Activated gamma-delta T cell treated with Interleukin-2 at 50 U/mL for 16 hours (primary cell): ENCODE measurements around the gene KCNK3.

ENCODE experiments used
- DNase-seq: peaks from one replicate; pipeline ENCODE4 v3.0.0-alpha.2; 2020

Gene KCNK3

GRCh38 chr2:26666671-26667070 lies 25.9 kb upstream of the KCNK3 start:
- no peak for DNase-seq

- DNase-seq: no peak
These were observed 24.5 kb upstream of the KCNK3 start for GRCh38 chr2:26668041-26668440.

GRCh38 chr2:26668856-26669750 lies 23.4 kb upstream of the KCNK3 start:
- no peak for DNase-seq

GRCh38 chr2:26670171-26670570 lies 22.4 kb upstream of the KCNK3 start:
- no peak for DNase-seq

- DNase-seq: no peak
These were observed 21.5 kb upstream of the KCNK3 start for GRCh38 chr2:26670931-26671460.

GRCh38 chr2:26671691-26672090 lies 20.8 kb upstream of the KCNK3 start:
- DNase-seq: no peak

- no peak for DNase-seq
These were observed 20.3 kb upstream of the KCNK3 start for GRCh38 chr2:26672112-26672817.

- DNase-seq: no peak
These were observed 19.6 kb upstream of the KCNK3 start for GRCh38 chr2:26672818-26673393.

GRCh38 chr2:26674002-26674751 lies 18.3 kb upstream of the KCNK3 start:
- DNase-seq: no peak

GRCh38 chr2:26674771-26675170 lies 17.8 kb upstream of the KCNK3 start:
- DNase-seq: no peak

- DNase-seq: no peak
These were observed 16.8 kb upstream of the KCNK3 start for GRCh38 chr2:26675651-26676255.

- DNase-seq: no peak
These were observed 14.5 kb upstream of the KCNK3 start for GRCh38 chr2:26678035-26678434.

GRCh38 chr2:26679867-26680266 lies 12.7 kb upstream of the KCNK3 start:
- DNase-seq: no peak

- no peak for DNase-seq
These were observed 10.9 kb upstream of the KCNK3 start for GRCh38 chr2:26681656-26682055.

- no peak for DNase-seq
These were observed 10.4 kb upstream of the KCNK3 start for GRCh38 chr2:26682155-26682554.

- no peak for DNase-seq
These were observed 8.9 kb upstream of the KCNK3 start for GRCh38 chr2:26683583-26683982.

GRCh38 chr2:26685341-26685740 lies 7.2 kb upstream of the KCNK3 start:
- no peak for DNase-seq

GRCh38 chr2:26685989-26686839 lies 6.3 kb upstream of the KCNK3 start:
- no peak for DNase-seq

- no peak for DNase-seq
These were observed 5.2 kb upstream of the KCNK3 start for GRCh38 chr2:26687328-26687727.

- no peak for DNase-seq
These were observed 4.7 kb upstream of the KCNK3 start for GRCh38 chr2:26687801-26688200.

- DNase-seq: no peak
These were observed 1.4 kb upstream of the KCNK3 start for GRCh38 chr2:26691161-26691560.
